Thoracic aorta (tissue), 2 donors: ENCODE results near the gene TEAD1. TPM values are rescaled to one million over a fixed set of nuclear protein-coding genes. Genes with fewer than 3 reads are reported as not detected.

Experiments
- ATAC-seq: fragments of 150-250 bp; one replicate; pipeline ENCODE4 v1.8.0; 2017; ENCODE audit warnings: low read depth; ENCODE audit not compliant: insufficient number of reproducible peaks, low FRiP score
- DNase-seq: peaks from one replicate; pipeline ENCODE4 v3.0.0-alpha.2; 2020; ENCODE audit warnings: low spot score
- H3K27ac ChIP-seq, 2 donors: fragments of 200-600 bp; sonication (generic); 1 replicate in 1 of 2; 2 replicates in 1 of 2; pipeline ENCODE4 v1.5.1; 2016; ENCODE audit warnings: mild to moderate bottlenecking in 2 of 2, moderate library complexity in 2 of 2
- H3K27me3 ChIP-seq: fragments of 200-600 bp; sonication (generic); replicated peaks from 2 replicates; pipeline ENCODE4 v1.6.0; 2016; ENCODE audit warnings: mild to moderate bottlenecking; ENCODE audit not compliant: insufficient read depth
- H3K36me3 ChIP-seq: fragments of 200-600 bp; sonication (generic); one replicate; pipeline ENCODE4 v1.5.1; 2016
- H3K4me1 ChIP-seq, 2 donors: fragments of 200-600 bp; sonication (generic); 1 replicate in 1 of 2; 2 replicates in 1 of 2; pipeline versions ENCODE4 v1.5.1 to v1.6.0; 2016; ENCODE audit warnings: low read depth in 2 of 2, mild to moderate bottlenecking in 1 of 2; ENCODE audit not compliant: control insufficient read depth in 1 of 2
- H3K4me3 ChIP-seq: fragments of 200-600 bp; sonication (generic); 2 replicates; pipeline ENCODE4 v1.5.1; 2016; ENCODE audit warnings: mild to moderate bottlenecking
- H3K9me3 ChIP-seq: fragments of 200-600 bp; sonication (generic); 2 replicates; pipeline ENCODE4 v1.5.1; 2016
- total RNA-seq, 2 donors: library from RNA; depleted of rRNA; stranded (reverse); fragments of >200 nt; gene quantifications; one replicate each; pipeline versions ENCODE4 v1.1.0 to v1.2.3, GENCODE V29; 2016
- TF ChIP-seq, protein P1 (sequence below): fragments of 200-600 bp; sonication (generic); IDR thresholded peaks from one replicate; pipeline ENCODE4 v1.5.1; 2019; ENCODE audit warnings: antibody characterized with exemption

TEAD1 gene
- total RNA-seq, 2 donors from 2014 or later = 57.3 to 164 TPM

DNA sequence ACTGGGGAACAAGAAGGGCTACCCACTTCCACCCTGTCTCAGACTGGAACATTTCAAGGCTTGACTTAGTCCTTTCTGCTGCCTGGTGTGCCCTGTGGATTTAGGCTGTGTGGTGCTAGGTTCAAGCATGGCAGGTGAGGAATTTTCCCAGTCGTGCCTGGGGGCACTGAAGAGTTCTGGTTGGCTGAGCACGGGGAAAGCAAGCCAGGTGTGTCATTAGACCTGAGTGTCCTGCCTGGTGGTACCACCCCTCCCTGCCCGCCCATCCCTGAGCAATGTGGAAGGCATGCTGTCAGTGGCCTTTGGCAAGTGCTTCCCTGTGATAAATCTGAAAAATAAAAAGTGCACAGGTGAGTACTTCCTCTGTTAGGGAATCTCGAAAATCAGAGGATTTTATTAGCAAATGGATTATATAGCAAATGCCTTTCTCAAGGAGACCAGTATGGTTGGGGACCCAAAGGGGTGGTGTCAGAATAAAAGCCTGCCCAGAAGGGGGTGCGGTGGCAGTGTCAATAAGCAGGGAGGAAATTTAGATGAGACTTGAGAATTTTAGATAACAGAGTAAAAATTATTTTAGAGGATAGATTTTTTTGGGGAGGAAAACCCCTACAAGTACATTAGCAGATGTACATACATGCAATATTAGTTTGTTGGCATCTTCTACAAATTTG lies 22.8 kb downstream of the TEAD1 start:
- Histone ChIP-seq H3K9me3 (no peaks in the 10 kb centered on the region), H3K27ac (no peak overlapping the region), H3K27me3 (no peaks in the 10 kb centered on the region), H3K4me1 (peaks cover 34 to 51% of the 10 kb centered on the region in 2 donors), H3K36me3 (no peaks in the 10 kb centered on the region), H3K4me3 (no peak overlapping the region)
- TF ChIP-seq, protein P1, sequence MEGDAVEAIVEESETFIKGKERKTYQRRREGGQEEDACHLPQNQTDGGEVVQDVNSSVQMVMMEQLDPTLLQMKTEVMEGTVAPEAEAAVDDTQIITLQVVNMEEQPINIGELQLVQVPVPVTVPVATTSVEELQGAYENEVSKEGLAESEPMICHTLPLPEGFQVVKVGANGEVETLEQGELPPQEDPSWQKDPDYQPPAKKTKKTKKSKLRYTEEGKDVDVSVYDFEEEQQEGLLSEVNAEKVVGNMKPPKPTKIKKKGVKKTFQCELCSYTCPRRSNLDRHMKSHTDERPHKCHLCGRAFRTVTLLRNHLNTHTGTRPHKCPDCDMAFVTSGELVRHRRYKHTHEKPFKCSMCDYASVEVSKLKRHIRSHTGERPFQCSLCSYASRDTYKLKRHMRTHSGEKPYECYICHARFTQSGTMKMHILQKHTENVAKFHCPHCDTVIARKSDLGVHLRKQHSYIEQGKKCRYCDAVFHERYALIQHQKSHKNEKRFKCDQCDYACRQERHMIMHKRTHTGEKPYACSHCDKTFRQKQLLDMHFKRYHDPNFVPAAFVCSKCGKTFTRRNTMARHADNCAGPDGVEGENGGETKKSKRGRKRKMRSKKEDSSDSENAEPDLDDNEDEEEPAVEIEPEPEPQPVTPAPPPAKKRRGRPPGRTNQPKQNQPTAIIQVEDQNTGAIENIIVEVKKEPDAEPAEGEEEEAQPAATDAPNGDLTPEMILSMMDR = no peak
- DNase-seq (no peak), ATAC-seq (no peak)

DNA sequence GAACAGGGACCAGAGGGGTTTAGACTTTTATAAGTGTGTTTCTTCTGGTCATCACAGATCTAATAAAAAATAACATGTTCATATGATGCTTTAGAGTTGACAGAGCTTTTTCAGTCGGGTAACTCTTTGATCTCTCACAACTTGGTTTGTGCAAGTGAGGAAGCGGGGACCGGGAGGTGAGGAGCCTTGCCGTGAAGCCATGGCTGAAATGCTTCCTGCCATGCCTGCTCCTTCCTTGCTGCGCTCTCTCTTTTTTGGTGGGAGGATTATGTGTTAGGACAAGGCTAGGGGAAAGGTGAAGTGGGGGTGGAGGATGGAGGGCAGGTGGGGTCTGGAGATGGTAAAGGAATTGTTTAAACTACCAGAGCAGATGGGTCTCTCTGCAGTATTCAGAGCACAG lies 23.8 kb downstream of the TEAD1 start:
- H3K4me1 ChIP-seq = peaks cover 26 to 41% of the 10 kb centered on the region in 2 donors

DNA sequence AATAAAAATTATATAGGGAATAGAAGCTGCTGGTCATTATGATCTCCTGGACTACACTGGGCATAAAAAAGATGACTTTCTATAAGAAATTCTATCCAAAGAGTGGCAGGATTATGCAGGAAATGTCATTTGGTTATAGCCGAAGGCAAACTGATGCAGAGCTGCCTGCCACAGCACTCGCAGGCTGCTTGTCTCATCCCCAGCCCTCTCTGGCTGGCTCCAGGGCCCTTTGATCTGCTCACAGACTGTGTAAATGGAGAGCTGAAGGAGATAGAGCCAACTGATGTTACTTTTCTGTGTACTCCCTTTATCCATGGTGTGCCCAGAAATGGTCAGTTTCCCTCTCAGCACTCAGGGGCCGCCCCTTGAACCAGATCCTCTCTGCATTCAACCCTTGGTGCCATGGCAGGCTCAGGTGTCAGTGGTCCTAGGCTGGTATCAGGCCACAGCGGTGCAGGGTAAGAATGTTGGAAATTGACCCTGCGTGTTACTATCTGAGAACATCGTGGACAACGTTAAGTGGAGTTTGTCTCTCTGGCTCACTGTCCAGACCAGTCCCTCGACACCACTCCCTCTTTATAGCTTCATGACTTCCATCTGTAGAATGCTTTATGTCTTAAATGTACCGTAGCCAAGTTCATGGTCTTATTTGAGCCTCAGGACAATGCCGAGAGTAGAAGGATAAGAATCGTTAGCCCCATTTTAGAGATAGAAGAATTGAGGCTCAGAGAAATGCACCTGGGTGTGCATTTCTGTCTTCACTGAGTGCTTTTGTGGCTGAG lies 27.8 kb downstream of the TEAD1 start:
- H3K27me3 ChIP-seq = no peaks in the 10 kb centered on the region
- H3K4me1 ChIP-seq = peaks cover 3 to 14% of the 10 kb centered on the region in 2 donors
- no peak overlapping the region for H3K27ac ChIP-seq
- ATAC-seq (no peak), DNase-seq (no peak)
- TF ChIP-seq, protein P1 = no peak
- H3K9me3 ChIP-seq = no peaks in the 10 kb centered on the region
- no peak overlapping the region for H3K4me3 ChIP-seq
- H3K36me3 ChIP-seq = no peaks in the 10 kb centered on the region

More for the DNA sequence above, 23.8 kb downstream of the TEAD1 start:
- Histone ChIP-seq H3K36me3 (no peaks in the 10 kb centered on the region), H3K4me3 (no peak overlapping the region), H3K27ac (no peak overlapping the region), H3K9me3 (no peaks in the 10 kb centered on the region), H3K27me3 (no peaks in the 10 kb centered on the region)
- ATAC-seq (no peak), DNase-seq (no peak)
- TF ChIP-seq, protein P1 = no peak

DNA sequence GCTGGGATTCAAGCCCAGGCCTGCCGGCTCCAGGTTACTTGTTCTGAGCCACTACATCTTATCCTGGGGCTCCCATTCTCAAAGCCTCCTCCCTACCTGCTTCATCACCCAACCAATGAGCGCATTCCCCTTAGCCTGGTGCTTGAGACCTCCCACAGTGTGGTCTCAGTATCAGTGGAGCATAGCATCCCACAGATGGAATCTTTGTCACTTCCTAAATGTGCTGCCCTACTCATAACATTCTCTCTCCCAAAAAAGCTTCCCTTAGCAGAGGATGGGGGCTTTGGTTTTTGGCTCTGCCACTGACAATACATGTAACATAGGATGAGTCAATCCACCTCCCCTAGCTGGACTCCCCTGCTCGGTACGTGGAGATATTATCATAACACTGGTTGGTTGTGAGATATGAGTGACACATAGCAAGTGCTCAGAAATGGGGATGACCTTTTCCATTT lies 28.8 kb downstream of the TEAD1 start:
- no peak for ATAC-seq
- no peak for DNase-seq
- TF ChIP-seq, protein P1 = no peak
- H3K4me1 ChIP-seq = peaks cover 3 to 20% of the 10 kb centered on the region in 2 donors
- no peak overlapping the region for H3K27ac ChIP-seq
- no peaks in the 10 kb centered on the region for H3K9me3 ChIP-seq
- H3K27me3 ChIP-seq = no peaks in the 10 kb centered on the region
- H3K36me3 ChIP-seq = no peaks in the 10 kb centered on the region
- no peak overlapping the region for H3K4me3 ChIP-seq

DNA sequence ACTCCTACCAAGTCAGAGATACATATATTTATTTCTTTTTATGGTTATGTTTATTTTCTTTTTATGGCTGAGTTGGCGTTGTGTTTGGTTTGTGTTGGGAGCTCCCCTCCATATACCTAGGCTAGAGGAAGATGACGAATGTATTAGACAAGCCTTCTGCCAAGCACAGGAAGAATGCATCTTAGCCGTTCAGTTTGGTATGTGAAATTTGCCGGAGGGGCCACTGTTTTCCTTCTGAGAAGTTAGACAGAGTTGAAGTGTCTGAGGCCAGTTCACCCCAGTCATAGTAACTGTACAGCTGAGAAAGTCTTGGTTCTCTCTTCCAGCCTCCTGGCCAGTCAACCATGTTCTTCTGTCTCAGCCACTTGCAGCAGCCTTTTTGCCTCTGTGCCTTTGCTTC lies 29.8 kb downstream of the TEAD1 start:
- Histone ChIP-seq H3K27me3 (no peaks in the 10 kb centered on the region), H3K36me3 (no peaks in the 10 kb centered on the region), H3K27ac (no peak overlapping the region), H3K4me3 (no peak overlapping the region), H3K4me1 (peaks cover 3 to 20% of the 10 kb centered on the region in 2 donors), H3K9me3 (no peaks in the 10 kb centered on the region)
- TF ChIP-seq, protein P1 = no peak
- ATAC-seq (no peak), DNase-seq (no peak)
